GM12891 (cell line): Measurements from ENCODE around the gene OR2K2.

ENCODE experiments used
- POLR2A ChIP-seq: IDR thresholded peaks from 2 replicates; pipeline ENCODE4 v1.6.1; 2011; ENCODE audit warnings: low read depth, low read length, control low read depth
- TAF1 ChIP-seq: IDR thresholded peaks from 2 replicates; pipeline ENCODE4 v1.6.1; 2011; ENCODE audit warnings: low read depth, low read length, control low read depth

DNA sequence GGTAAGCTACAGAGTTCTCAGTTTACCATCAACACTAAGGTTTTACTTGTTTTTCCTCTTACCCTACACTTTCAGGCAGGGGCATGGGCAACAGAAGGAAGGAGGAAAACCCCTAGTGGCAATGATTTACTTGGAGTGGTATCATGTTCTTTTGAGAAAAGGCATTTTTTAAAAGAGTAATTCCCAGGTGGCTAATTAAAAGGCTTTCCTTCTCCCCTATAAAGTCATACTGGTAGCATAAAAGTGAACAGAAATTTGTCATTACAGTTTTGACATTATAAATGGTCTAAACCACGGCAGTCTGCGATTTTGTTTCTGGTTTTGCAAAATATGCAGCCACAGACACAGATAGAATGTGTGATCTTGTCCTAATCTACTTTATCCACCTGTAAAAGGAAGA lies 30.9 kb upstream of the OR2K2 start:
- no peak for TF ChIP-seq POLR2A
- TF ChIP-seq TAF1 = no peak
